T-cell (primary cell): ENCODE measurements around the gene VRK2. TPM values are rescaled to one million over a fixed set of nuclear protein-coding genes. Genes with fewer than 3 reads are reported as not detected.

Experiments
- ATAC-seq, 4 experiments: fragments of 200-7000 bp in 3 of 4; fragments of 150-1000 bp in 1 of 4; cut with Tn5 transposase; replicated peaks in 1 of 4; 1 replicate in 3 of 4; 2 replicates in 1 of 4; pipeline ENCODE4 v1.10.0; 2021; ENCODE audit warnings: moderate library complexity in 3 of 4, mild to moderate bottlenecking in 2 of 4, moderate number of reproducible peaks in 1 of 4
- CTCF ChIA-PET, 2 donors: fragments of 300-600 bp; sonication (Branson Sonifier 250); formaldehyde crosslinking; loops; one replicate each; lab custom pipeline; 2022; ENCODE audit warnings: antibody characterized with exemption in 2 of 2; lab: Charles Lee
- POLR2A ChIA-PET, 2 donors: fragments of 300-600 bp; sonication (Branson Sonifier 250); formaldehyde crosslinking; loops; one replicate each; lab custom pipeline; 2022; ENCODE audit warnings: antibody characterized with exemption in 2 of 2; lab: Charles Lee
- DNase-seq, 35 experiments: peaks; one replicate each; pipeline versions ENCODE4 v3.0.0 to v3.0.0-alpha.2; 2013 to 2023
- H3K27ac ChIP-seq: one replicate; pipeline ENCODE4 v1.5.1; 2013; ENCODE audit warnings: low read length
- H3K27me3 ChIP-seq, 2 experiments: replicated peaks in 1 of 2; 1 replicate in 1 of 2; 2 replicates in 1 of 2; pipeline versions ENCODE4 v1.6.1 to v1.7.0; 2013; ENCODE audit warnings: low read length in 1 of 2, mixed read lengths in 1 of 2; ENCODE audit not compliant: control insufficient read depth in 2 of 2, insufficient read depth in 2 of 2; ENCODE audit errors: extremely low read depth in 1 of 2
- H3K36me3 ChIP-seq, 2 donors: 1 replicate in 1 of 2; 2 replicates in 1 of 2; pipeline versions ENCODE4 v1.6.1 to v1.7.0; 2013; ENCODE audit warnings: low read length in 1 of 2; ENCODE audit not compliant: control insufficient read depth in 2 of 2, insufficient read depth in 1 of 2; ENCODE audit errors: extremely low read depth in 1 of 2
- H3K4me1 ChIP-seq, 2 experiments: 1 replicate in 1 of 2; 2 replicates in 1 of 2; pipeline versions ENCODE4 v1.6.1 to v1.7.0; 2013; ENCODE audit warnings: low read length in 2 of 2, mixed read lengths in 1 of 2; ENCODE audit not compliant: insufficient read depth in 2 of 2, control insufficient read depth in 1 of 2; ENCODE audit errors: extremely low read depth in 1 of 2
- H3K4me3 ChIP-seq, 2 donors: 1 replicate in 1 of 2; 2 replicates in 1 of 2; pipeline versions ENCODE4 v1.5.1 to v1.7.0; 2013; ENCODE audit warnings: mild to moderate bottlenecking in 2 of 2, low read length in 1 of 2, moderate library complexity in 1 of 2; ENCODE audit not compliant: control insufficient read depth in 1 of 2; ENCODE audit errors: extremely low read depth in 1 of 2
- H3K9me3 ChIP-seq: 2 replicates; pipeline ENCODE4 v1.7.0; 2013
- H3K27ac Mint-ChIP-seq, 2 donors: one replicate each; pipeline ENCODE4 v1.8.0; 2020 to 2021; ENCODE audit warnings: mild to moderate bottlenecking in 2 of 2, mixed read lengths in 2 of 2
- H3K27me3 Mint-ChIP-seq, 2 donors: one replicate each; pipeline ENCODE4 v1.8.0; 2021 to 2022; ENCODE audit warnings: mixed read lengths in 2 of 2
- H3K36me3 Mint-ChIP-seq: one replicate; pipeline ENCODE4 v1.8.0; 2021; ENCODE audit warnings: mixed read lengths
- H3K4me1 Mint-ChIP-seq, 3 donors: one replicate each; pipeline ENCODE4 v1.8.0; 2020 to 2022; ENCODE audit warnings: mixed read lengths in 3 of 3, mild to moderate bottlenecking in 1 of 3
- H3K4me3 Mint-ChIP-seq, 3 donors: one replicate each; pipeline ENCODE4 v1.8.0; 2020 to 2022; ENCODE audit warnings: mild to moderate bottlenecking in 3 of 3, mixed read lengths in 3 of 3, moderate library complexity in 3 of 3
- H3K9me3 Mint-ChIP-seq, 3 donors: one replicate each; pipeline ENCODE4 v1.8.0; 2020 to 2022; ENCODE audit warnings: mixed read lengths in 3 of 3
- WGBS: methylation state at CpG from one replicate; pipeline ENCODE4 v1.1.5; 2013; ENCODE audit warnings: missing lambda C conversion rate; ENCODE audit not compliant: insufficient coverage; 5-methylcytosine and 5-hydroxymethylcytosine counted together
- total RNA-seq, 35 experiments: library from RNA in 6 of 35; stranded (reverse) in 6 of 35; fragments of 120-200 nt in 1 of 35; gene quantifications; one replicate each; pipeline versions ENCODE4 v1.2.1 to v1.2.4 and lab custom pipeline; 2013 to 2026

The VRK2 gene
- total RNA-seq (10 to 100 TPM; 13.9 to 18.8 (median 15.7) TPM), total RNA-seq (lab: John Stamatoyannopoulos, UW) (17.2 to 50.0 (median 22.5) reads per million in 29 experiments)
- total RNA-seq (2013), result 23.6 TPM

DNA sequence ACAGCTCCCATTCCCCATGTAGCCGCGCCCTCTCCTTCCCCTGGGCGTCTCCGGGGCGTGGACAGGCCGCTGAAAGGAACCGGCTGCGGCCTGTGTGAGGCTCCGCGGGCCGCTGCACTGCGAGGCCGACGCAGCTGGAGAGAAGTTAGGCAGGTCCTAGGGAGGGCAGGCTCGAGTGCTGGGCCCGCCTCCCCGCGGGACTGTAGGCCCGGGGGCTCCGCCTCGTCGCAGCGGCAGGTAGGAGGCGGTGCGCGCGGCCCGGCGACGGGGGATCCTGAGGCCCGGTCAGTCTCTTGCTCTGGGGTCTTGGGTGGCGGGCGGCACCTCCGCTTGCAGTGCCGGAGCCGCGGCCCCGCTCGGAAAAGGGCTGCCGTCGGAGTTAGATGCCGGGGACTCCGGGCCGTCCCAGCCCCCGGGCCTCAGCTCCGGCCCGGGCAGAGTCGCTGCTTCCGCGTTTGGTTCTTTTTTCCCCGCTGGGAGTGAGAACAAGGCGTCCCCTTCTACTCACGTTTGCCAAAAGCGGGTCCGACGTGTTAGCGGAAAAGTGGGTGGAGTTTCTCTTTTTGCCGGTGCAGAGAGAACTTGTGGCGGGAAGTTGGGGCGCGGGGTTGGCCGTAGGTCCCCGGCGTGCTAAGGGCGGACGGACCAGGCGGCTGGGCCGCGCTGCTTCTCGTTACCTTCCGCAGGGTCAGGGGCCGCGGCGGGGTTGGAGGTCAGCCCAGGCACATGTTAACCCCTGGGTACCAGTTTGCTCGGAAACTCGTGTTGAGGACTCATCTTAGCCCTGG is at the start of gene VRK2:
Gene VRK2, plus strand, starts transcription at position 222 of the 788 bp plus-strand sequence. CDS start 2,026 bp downstream, outside the sequence.
- Histone ChIP-seq H3K4me1 (peaks cover 8 to 17% of the 10 kb centered on the region in 2 experiments), H3K9me3 (no peaks in the 10 kb centered on the region), H3K4me3 (peak within 1 kb of the TSS; percentile 71 to 80), H3K27me3 (no peaks in the 10 kb centered on the region), H3K36me3 (no peaks in the 10 kb centered on the region), H3K27ac (peak within 1 kb of the TSS; percentile 82)
- ChIA-PET POLR2A (interaction anchor here (0.5 to 1.1 kb wide), 7 partner anchors 13 to 134 kb away, joined by 3 to 6 read pairs (median 3); no protein-coding TSS in a partner anchor), CTCF (interaction anchor here in 1 of 2 donors (0.6 kb wide), 1 partner anchor 278 kb away, joined by 4 read pairs; no protein-coding TSS in a partner anchor)
- Mint-ChIP-seq H3K27ac (peak within 1 kb of the TSS; percentile 93 to 96), H3K36me3 (peaks cover 8% of the 10 kb centered on the region), H3K9me3 (no peaks in the 10 kb centered on the region), H3K27me3 (no peaks in the 10 kb centered on the region), H3K4me1 (peaks cover 52 to 53% (median 53%) of the 10 kb centered on the region in 3 donors), H3K4me3 (peak within 1 kb of the TSS; percentile 85 to 90 (median 88))
- peak; percentile 64 to 89 (median 76) for DNase-seq
- ATAC-seq, result peak; percentile 89 to 93 (median 92)
- 0% methylated on average over 68 of the region's 76 CpGs for WGBS

DNA sequence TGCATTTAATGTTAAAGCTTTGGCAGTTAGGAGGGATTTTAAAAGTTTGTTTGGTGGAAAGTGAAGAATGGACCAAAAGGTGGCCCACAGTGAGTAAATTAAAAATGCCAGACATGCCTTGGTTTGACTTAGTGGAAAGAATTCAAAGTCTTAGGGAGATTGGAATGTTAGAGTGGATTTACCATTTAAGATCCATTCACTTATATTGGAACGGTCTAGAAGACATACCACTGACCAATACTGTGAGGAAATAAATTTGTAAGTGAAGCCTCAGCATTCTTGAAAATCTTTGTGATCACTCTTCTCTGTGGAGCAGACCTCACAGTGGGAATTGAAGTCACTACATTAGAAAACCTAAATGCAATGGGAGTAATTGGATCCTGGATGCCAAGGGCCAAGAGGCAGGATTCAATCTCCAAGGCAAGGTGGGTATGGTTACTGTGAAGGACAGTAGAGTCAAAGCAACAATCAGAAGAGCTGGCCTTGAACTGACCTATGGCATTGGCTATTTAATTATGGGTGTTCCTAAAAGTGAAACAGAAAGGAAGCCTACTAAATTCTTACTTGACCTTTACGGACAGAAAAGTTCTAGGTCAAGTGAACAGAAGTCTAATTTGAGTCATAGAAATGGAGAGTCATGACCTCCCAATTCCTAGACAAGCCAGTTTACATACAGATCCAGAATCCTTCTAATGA is 40.2 kb upstream of the VRK2 start:
- Histone ChIP-seq H3K27ac (no peak overlapping the region), H3K4me3 (no peak overlapping the region), H3K27me3 (no peaks in the 10 kb centered on the region), H3K9me3 (no peaks in the 10 kb centered on the region), H3K36me3 (no peaks in the 10 kb centered on the region), H3K4me1 (no peaks in the 10 kb centered on the region)
- ATAC-seq (no peak), DNase-seq (no peak)
- Mint-ChIP-seq H3K4me1 (no peaks in the 10 kb centered on the region), H3K4me3 (no peak overlapping the region), H3K36me3 (no peaks in the 10 kb centered on the region), H3K27ac (no peak overlapping the region), H3K27me3 (peaks cover 0 to 4% of the 10 kb centered on the region in 2 donors), H3K9me3 (no peaks in the 10 kb centered on the region)
- no CpG with 5 or more reads among the region's 2 CpGs for whole genome bisulfite sequencing
- CTCF ChIA-PET, result no interaction called here
- POLR2A ChIA-PET, result no interaction called here

DNA sequence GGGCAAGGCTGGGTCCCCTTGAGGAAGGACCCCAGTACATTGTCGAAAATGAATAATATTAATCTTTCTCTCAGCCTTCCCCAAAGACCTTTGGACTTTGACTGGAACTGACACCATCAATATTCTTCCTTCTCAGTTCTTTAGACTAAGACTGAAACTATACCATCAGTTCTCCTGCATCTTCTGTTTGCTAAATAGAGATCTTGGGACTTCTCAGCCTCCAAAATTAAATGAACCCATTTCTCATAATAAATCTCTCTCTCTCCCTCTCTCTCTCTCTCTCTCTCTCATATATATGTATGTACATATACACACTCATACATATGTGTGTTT is 39.7 kb upstream of the VRK2 start:
- no peak overlapping the region for H3K4me3 ChIP-seq
- no peaks in the 10 kb centered on the region for H3K36me3 Mint-ChIP-seq
- no peak overlapping the region for H3K4me3 Mint-ChIP-seq
- H3K4me1 ChIP-seq, result no peaks in the 10 kb centered on the region
- no peak overlapping the region for H3K27ac ChIP-seq
- no peaks in the 10 kb centered on the region for H3K9me3 Mint-ChIP-seq
- WGBS, result 86% methylated on average over 1 of the region's 1 CpG
- H3K27me3 ChIP-seq, result no peaks in the 10 kb centered on the region
- ATAC-seq, result no peak
- peaks cover 0 to 4% of the 10 kb centered on the region in 2 donors for H3K27me3 Mint-ChIP-seq
- DNase-seq, result no peak
- H3K4me1 Mint-ChIP-seq, result no peaks in the 10 kb centered on the region
- ChIA-PET CTCF (no interaction called here), POLR2A (no interaction called here)
- H3K36me3 ChIP-seq, result no peaks in the 10 kb centered on the region
- H3K9me3 ChIP-seq, result no peaks in the 10 kb centered on the region
- H3K27ac Mint-ChIP-seq, result no peak overlapping the region

DNA sequence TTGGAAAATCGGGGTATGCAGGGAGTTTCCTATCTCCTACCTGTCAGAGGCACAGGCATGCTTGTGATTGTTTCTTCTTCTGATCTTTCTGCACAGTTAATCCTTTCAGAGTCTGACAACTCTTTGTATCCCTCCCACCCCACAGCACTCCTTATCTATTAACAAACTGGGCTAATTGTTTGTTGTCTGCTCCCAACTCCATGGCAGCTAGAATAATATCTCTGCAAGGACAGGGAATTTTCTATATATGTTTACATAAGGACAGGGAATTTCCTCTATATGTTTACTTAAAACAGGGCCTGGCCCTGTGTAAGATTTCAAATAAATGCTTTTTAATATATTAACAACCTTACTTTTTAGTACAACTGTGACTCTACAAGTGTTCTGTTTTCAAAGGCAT is 36.0 kb upstream of the VRK2 start:
- no peaks in the 10 kb centered on the region for H3K4me1 ChIP-seq
- Mint-ChIP-seq H3K27me3 (peaks cover 0 to 4% of the 10 kb centered on the region in 2 donors), H3K27ac (no peak overlapping the region), H3K9me3 (peaks cover 0 to 3% (median 2%) of the 10 kb centered on the region in 3 donors), H3K4me1 (no peaks in the 10 kb centered on the region), H3K36me3 (no peaks in the 10 kb centered on the region), H3K4me3 (no peak overlapping the region)
- ChIA-PET CTCF (interaction anchor here in 1 of 2 donors (0.6 kb wide), 1 partner anchor 50 kb away, joined by 3 read pairs; no protein-coding TSS in a partner anchor), POLR2A (no interaction called here)
- ATAC-seq, result no peak
- no peak for DNase-seq
- no peaks in the 10 kb centered on the region for H3K36me3 ChIP-seq
- no peak overlapping the region for H3K4me3 ChIP-seq
- H3K9me3 ChIP-seq, result no peaks in the 10 kb centered on the region
- no peak overlapping the region for H3K27ac ChIP-seq
- H3K27me3 ChIP-seq, result no peaks in the 10 kb centered on the region
- WGBS, result no CpG with 5 or more reads among the region's 1 CpG

DNA sequence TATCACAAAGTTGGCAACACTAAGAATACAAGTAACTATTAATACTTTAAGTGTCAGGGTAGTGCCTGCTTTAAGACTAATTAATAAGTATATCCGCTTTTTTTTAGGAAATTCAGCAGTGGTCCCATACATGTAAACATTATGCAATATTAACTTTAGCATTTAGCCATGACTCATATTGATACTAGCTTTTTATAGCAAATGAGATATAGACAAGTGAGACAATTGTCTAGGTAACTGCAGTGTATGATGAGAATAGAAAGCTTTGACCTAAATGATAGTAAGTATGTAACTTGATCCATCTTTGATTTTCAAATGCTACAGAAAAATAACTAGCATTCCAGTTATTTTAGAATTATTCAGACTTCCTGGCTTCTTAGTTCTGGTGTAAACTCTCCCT is 27.4 kb upstream of the VRK2 start:
- ATAC-seq (no peak), DNase-seq (no peak)
- no CpG with 5 or more reads among the region's 1 CpG for WGBS
- peaks cover 7% of the 10 kb centered on the region for H3K36me3 Mint-ChIP-seq
- Histone ChIP-seq H3K27ac (no peak overlapping the region), H3K36me3 (no peaks in the 10 kb centered on the region), H3K4me3 (no peak overlapping the region), H3K4me1 (no peaks in the 10 kb centered on the region), H3K9me3 (no peaks in the 10 kb centered on the region), H3K27me3 (no peaks in the 10 kb centered on the region)
- peaks cover 0 to 4% (median 2%) of the 10 kb centered on the region in 3 donors for H3K9me3 Mint-ChIP-seq
- no peak overlapping the region for H3K4me3 Mint-ChIP-seq
- peaks cover 12 to 19% (median 14%) of the 10 kb centered on the region in 3 donors for H3K4me1 Mint-ChIP-seq
- no peaks in the 10 kb centered on the region for H3K27me3 Mint-ChIP-seq
- no peak overlapping the region for H3K27ac Mint-ChIP-seq
- ChIA-PET POLR2A (no interaction called here), CTCF (no interaction called here)

DNA sequence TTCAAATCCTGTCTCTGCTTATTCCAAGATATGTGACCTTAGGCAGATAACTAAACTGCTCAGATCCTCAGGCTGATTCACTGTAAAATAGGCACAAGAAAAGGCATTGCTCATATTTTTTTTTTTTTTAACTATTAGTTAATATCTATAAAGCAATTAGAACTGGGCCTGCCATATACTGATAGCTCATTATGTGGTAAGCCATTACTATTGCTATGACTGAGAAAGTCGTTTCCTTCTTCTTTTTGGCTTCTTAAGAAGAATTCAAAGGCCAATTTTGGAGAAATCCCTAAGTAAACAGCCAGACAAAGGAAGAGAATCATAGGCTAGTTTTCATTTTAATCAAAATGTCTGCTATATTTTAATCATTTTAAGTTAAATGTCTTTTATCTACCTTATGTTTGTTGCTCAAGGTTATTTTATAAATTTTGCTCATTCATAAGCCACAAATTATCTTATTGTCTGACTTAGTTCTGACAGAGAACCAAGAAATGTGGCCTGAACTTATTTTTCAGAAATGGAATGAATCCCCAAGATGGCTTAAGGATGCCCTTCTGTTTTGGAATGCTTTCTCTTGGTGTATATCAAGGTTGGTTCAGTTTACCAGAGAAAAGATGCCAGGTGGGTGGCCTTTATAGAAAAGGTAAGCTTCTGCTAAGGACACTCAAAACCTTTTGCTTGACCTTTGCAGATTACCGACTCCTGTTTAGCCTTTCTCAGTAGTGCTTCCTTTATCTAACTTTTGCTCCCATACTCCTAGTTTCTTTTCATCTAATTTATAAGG is 21.3 kb upstream of the VRK2 start:
- no peaks in the 10 kb centered on the region for H3K36me3 ChIP-seq
- Mint-ChIP-seq H3K4me3 (no peak overlapping the region), H3K9me3 (no peaks in the 10 kb centered on the region), H3K27me3 (no peaks in the 10 kb centered on the region), H3K27ac (no peak overlapping the region), H3K36me3 (peaks cover 6% of the 10 kb centered on the region), H3K4me1 (peaks cover 12 to 19% (median 16%) of the 10 kb centered on the region in 3 donors)
- H3K4me3 ChIP-seq, result no peak overlapping the region
- ATAC-seq (no peak), DNase-seq (no peak)
- no peak overlapping the region for H3K27ac ChIP-seq
- H3K9me3 ChIP-seq, result no peaks in the 10 kb centered on the region
- POLR2A ChIA-PET, result interaction anchor here (0.6 to 1.1 kb wide), 2 partner anchors 21 to 51 kb away, joined by 3 to 6 read pairs; partner anchors contain the start of gene VRK2 (in 1 of the 2)
- CTCF ChIA-PET, result no interaction called here
- WGBS, result no CpG with 5 or more reads among the region's 2 CpGs
- H3K27me3 ChIP-seq, result no peaks in the 10 kb centered on the region
- H3K4me1 ChIP-seq, result no peaks in the 10 kb centered on the region
